ENCODE data around the gene RNFT2. TPM values are rescaled to one million over a fixed set of nuclear protein-coding genes. Genes with fewer than 3 reads are reported as not detected.
A peak's percentile ranks its signal among the peaks of the same experiment; 100 is the strongest.

The RNFT2 gene
- total RNA-seq, 1 donor from 2014 or later = 8.7 TPM

DNA sequence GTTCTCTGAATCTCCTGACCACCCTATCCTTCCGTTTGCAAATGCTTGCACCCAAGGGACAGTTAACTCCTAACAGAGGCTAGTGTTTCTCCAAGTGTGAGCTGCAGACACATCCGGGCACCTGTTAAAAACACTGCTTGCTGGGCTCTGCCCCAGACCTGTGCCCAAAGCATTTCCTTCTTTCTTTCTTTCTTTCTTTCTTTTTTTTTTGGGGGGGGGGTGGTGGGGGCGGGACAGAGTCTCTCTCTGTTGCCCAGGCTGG lies 42.7 kb upstream of the RNFT2 start:
- Mint-ChIP-seq H3K4me3 (peak overlapping the region; percentile 76), H3K4me1 (peaks cover 42% of the 10 kb centered on the region), H3K27me3 (peaks cover 41% of the 10 kb centered on the region), H3K27ac (no peak overlapping the region), H3K36me3 (ENCODE audit: low read depth) (no peaks in the 10 kb centered on the region), H3K9me3 (no peaks in the 10 kb centered on the region)
- ChIA-PET POLR2A (no interaction called here), CTCF (interaction anchor here (0.8 to 1.6 kb wide), 2 partner anchors 136 to 629 kb away, joined by 3 read pairs; partner anchors contain the start of gene MAP1LC3B2)
- ATAC-seq (ENCODE audit: low read depth) (no peak), DNase-seq (no peak)
- TF ChIP-seq, protein P1, sequence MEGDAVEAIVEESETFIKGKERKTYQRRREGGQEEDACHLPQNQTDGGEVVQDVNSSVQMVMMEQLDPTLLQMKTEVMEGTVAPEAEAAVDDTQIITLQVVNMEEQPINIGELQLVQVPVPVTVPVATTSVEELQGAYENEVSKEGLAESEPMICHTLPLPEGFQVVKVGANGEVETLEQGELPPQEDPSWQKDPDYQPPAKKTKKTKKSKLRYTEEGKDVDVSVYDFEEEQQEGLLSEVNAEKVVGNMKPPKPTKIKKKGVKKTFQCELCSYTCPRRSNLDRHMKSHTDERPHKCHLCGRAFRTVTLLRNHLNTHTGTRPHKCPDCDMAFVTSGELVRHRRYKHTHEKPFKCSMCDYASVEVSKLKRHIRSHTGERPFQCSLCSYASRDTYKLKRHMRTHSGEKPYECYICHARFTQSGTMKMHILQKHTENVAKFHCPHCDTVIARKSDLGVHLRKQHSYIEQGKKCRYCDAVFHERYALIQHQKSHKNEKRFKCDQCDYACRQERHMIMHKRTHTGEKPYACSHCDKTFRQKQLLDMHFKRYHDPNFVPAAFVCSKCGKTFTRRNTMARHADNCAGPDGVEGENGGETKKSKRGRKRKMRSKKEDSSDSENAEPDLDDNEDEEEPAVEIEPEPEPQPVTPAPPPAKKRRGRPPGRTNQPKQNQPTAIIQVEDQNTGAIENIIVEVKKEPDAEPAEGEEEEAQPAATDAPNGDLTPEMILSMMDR (IDR thresholded peaks at IDR 0.05) = no peak
- intact Hi-C loops (cut with micrococcal nuclease) = no loop called here

DNA sequence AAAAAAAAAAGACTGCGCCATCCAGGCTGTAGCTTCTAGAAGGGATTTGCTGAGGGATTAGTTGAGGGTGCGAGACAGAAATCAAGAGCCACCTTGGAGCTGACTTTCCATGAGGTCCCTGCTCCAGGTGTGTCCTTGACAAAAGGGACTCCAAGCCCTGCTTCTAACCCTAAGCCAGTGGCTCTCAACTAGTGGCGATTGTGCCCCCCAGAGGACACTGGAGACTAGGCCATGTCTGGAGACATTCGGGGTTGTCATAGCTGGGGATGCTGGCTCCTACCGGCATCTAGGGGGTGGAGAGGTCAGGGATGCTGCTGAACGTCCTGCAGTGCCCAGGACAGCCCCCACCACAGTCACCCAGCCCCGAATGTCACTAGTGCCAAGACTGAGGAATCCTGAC lies 40.8 kb upstream of the RNFT2 start:
- DNase-seq (no peak), ATAC-seq (ENCODE audit: low read depth) (peak; percentile 35)
- H3K9me3 Mint-ChIP-seq = no peaks in the 10 kb centered on the region
- POLR2A ChIA-PET = no interaction called here
- intact Hi-C loops (cut with micrococcal nuclease) = no loop called here
- TF ChIP-seq, protein P1 (IDR thresholded peaks at IDR 0.05) = no peak
- H3K4me3 Mint-ChIP-seq = no peak overlapping the region
- peaks cover 35% of the 10 kb centered on the region for H3K27me3 Mint-ChIP-seq
- CTCF ChIA-PET = interaction anchor here (0.7 to 2.5 kb wide), 5 partner anchors 11 to 699 kb away, joined by 3 to 9 read pairs (median 6); no protein-coding TSS in a partner anchor
- H3K27ac Mint-ChIP-seq = no peak overlapping the region
- no peaks in the 10 kb centered on the region for H3K36me3 Mint-ChIP-seq (ENCODE audit: low read depth)
- H3K4me1 Mint-ChIP-seq = peaks cover 40% of the 10 kb centered on the region

DNA sequence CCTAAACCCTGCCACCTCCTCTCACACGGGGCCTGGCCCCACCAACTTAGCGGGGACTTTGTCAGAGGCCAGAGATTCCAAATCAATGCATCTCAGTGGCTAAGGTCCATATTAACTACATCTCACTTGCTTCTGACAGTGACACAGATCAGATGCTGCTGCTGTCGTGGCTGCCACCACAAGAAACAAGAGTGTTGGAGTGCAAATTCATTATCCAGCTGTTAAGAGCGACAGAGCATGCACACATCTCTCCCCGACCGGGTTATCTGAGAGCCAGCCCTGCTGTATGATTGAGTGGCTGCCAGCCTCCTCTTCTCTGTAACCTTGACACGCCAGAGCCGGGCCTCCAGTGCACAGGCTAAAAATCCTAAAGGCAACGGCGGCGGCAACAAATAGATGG lies 40.4 kb upstream of the RNFT2 start:
- intact Hi-C loops (cut with micrococcal nuclease) = no loop called here
- ChIA-PET POLR2A (no interaction called here), CTCF (interaction anchor here (1.2 to 2.5 kb wide), 5 partner anchors 8 to 700 kb away, joined by 3 to 9 read pairs (median 6); no protein-coding TSS in a partner anchor)
- ATAC-seq (ENCODE audit: low read depth) (no peak), DNase-seq (no peak)
- Mint-ChIP-seq H3K4me1 (peaks cover 38% of the 10 kb centered on the region), H3K27me3 (peaks cover 33% of the 10 kb centered on the region), H3K36me3 (ENCODE audit: low read depth) (no peaks in the 10 kb centered on the region), H3K9me3 (no peaks in the 10 kb centered on the region), H3K4me3 (no peak overlapping the region), H3K27ac (no peak overlapping the region)
- TF ChIP-seq, protein P1 (IDR thresholded peaks at IDR 0.05) = no peak

DNA sequence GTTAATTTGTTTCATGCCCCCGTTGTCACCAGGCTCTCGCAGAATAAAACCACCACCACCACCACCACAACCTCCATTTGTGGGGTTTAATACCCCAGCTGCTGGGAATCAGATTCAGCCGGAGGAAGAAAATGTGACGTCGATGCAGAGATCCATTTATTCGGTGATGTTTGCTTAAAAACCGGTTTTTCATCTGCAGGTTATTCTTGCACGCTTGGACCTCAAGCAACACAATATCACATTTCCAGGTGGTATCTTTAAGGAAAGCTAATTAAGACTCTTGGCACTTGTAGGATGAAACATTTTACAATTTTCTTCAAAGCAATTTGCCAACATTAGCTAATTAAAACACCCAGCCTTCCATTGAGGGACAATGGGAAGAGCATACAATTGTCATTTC lies 40.0 kb upstream of the RNFT2 start:
- Mint-ChIP-seq H3K4me3 (no peak overlapping the region), H3K4me1 (peaks cover 35% of the 10 kb centered on the region), H3K9me3 (no peaks in the 10 kb centered on the region), H3K27ac (no peak overlapping the region), H3K36me3 (ENCODE audit: low read depth) (no peaks in the 10 kb centered on the region), H3K27me3 (peaks cover 30% of the 10 kb centered on the region)
- TF ChIP-seq, protein P1 (IDR thresholded peaks at IDR 0.05) = no peak
- CTCF ChIA-PET = interaction anchor here (1.2 to 2.5 kb wide), 5 partner anchors 8 to 700 kb away, joined by 3 to 9 read pairs (median 6); no protein-coding TSS in a partner anchor
- DNase-seq = no peak
- intact Hi-C loops (cut with micrococcal nuclease) = no loop called here
- no peak for ATAC-seq (ENCODE audit: low read depth)
- POLR2A ChIA-PET = no interaction called here

DNA sequence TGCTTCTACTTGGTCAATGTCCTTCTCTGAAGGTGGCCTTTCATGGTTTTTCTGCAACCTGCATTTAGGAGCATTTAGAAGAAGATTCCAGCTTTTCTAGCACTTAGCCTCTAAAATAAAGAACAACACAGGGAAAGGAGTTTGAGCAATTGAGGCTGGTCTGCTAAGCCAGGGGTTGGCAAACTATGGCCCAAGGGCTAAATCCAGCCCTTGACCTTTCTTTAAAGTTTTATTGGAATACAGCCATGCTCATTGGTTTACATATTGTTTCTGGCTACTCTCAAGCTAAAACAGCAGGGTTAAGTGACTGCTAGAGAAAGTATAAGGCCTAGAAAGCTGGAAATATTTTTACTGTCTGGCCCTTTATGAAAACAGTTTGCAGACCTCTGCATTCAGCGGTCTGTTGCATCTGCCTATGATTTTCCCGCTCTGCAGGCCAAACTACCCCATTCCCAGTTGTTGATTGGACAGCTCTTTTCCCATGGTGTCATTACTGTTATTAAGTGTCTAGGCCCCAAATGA lies 39.5 kb upstream of the RNFT2 start:
- CTCF ChIA-PET = interaction anchor here (0.7 to 2.5 kb wide), 5 partner anchors 8 to 98 kb away, joined by 3 to 9 read pairs (median 3); no protein-coding TSS in a partner anchor
- POLR2A ChIA-PET = no interaction called here

More for the DNA sequence above, 39.5 kb upstream of the RNFT2 start:
- intact Hi-C loops (cut with micrococcal nuclease) = no loop called here
- DNase-seq (no peak), ATAC-seq (ENCODE audit: low read depth) (no peak)
- H3K9me3 Mint-ChIP-seq = no peaks in the 10 kb centered on the region
- TF ChIP-seq, protein P1 (IDR thresholded peaks at IDR 0.05) = no peak
- peaks cover 27% of the 10 kb centered on the region for H3K27me3 Mint-ChIP-seq
- H3K36me3 Mint-ChIP-seq (ENCODE audit: low read depth) = no peaks in the 10 kb centered on the region
- H3K4me3 Mint-ChIP-seq = no peak overlapping the region
- H3K27ac Mint-ChIP-seq = no peak overlapping the region
- peaks cover 32% of the 10 kb centered on the region for H3K4me1 Mint-ChIP-seq
